GM21526 (cell line): Measurements from ENCODE around the gene ANXA2R.
A peak's percentile ranks its signal among the peaks of the same experiment; 100 is the strongest.
"Not testable (repeated sequence)": the region's sequence is repeated elsewhere in the genome, so short reads cannot be mapped to it uniquely, and the experiment has no call there.

Experiments
- ATAC-seq: cut with Tn5 transposase; IDR thresholded peaks from one replicate; pipeline ENCODE4 v1.9.1; 2021; ENCODE audit warnings: moderate library complexity; ENCODE audit not compliant: unreplicated experiment, low FRiP score

The ANXA2R gene, protein sequence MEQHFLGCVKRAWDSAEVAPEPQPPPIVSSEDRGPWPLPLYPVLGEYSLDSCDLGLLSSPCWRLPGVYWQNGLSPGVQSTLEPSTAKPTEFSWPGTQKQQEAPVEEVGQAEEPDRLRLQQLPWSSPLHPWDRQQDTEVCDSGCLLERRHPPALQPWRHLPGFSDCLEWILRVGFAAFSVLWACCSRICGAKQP

GRCh38 chr5:43040287-43041098 is at the start of gene ANXA2R:
TSS of gene ANXA2R (minus strand) at chr5:43040319. CDS start at chr5:43040046, 273 bp downstream.
- ATAC-seq: peak; percentile 50

GRCh38 chr5:43086118-43086908 is 46.2 kb upstream of the ANXA2R start:
- ATAC-seq: not testable (repeated sequence)

- no peak for ATAC-seq
Measured at GRCh38 chr5:43085453-43085852, 45.3 kb upstream of the ANXA2R start.

- not testable (repeated sequence) for ATAC-seq
Measured at GRCh38 chr5:43084468-43084867, 44.3 kb upstream of the ANXA2R start.

- not testable (repeated sequence) for ATAC-seq
Measured at GRCh38 chr5:43081345-43081744, 41.2 kb upstream of the ANXA2R start.

- no peak for ATAC-seq
Measured at GRCh38 chr5:43078956-43079355, 38.8 kb upstream of the ANXA2R start.

GRCh38 chr5:43077446-43078191 is 37.5 kb upstream of the ANXA2R start:
- ATAC-seq: not testable (repeated sequence)

DNA sequence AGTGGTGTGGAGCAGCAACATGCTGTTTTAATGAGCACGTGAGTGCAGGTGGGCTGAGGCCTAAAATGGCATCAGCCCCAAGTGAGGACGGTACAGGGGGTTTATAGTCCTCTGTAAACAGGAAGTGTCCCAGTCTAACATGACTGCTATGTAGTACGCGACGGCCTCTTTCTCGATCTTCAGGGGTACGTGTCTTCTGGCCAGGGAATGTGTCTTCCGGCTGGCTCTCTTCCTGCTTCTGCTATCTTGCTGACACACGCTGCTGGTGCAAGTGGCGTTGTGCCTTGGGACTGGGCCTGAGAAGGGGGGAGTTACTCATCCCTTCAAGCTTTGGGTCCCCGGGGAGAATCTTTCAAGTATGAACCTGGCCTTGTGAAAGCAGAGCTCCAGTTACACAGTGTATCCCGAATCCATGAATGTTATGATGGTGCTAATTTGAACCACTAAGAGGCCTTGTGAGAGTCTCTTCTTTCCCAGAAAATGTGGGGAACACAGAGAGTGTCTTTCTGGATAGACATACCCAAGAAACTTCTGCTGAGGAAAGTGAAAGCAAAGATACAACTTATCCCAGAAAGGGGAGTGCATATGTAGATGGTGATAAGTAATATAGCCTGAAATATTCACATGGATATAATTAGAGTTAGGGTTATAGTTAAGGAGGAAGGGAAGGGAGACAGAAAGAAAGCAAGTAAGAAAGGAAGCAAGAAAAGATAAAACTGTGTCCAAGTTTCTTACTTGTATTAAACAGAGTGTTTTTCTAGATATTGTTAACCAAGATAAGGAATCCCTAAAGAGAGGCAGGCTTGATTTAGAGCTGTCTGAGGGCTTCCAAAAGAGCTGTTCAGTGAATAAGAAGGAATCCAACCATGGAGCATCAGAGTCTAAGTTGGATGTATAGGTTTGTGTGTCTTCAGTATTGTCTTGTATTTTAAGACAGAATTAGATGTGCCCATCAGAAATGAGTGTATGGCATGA is 35.5 kb upstream of the ANXA2R start:
- no peak for ATAC-seq

DNA sequence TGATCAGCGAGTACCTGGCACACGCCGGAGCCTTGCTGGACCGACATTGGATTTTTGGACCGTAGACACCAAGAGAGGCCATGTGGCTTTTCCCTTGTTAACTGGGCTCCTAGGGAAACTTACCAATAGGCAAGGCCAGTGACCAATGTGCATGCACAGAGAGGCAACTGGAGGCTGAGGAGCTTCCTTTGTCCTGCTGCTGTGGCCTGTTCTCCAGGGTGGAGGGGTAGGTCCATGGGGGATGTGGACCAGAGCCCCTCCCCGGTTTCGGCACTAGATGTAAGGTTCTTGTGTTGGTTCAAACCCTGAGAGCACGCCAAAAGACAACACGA is 34.8 kb upstream of the ANXA2R start:
- ATAC-seq: no peak

GRCh38 chr5:43073597-43074546 is 33.8 kb upstream of the ANXA2R start:
- ATAC-seq: peak; percentile 48

- not testable (repeated sequence) for ATAC-seq
Measured at GRCh38 chr5:43069401-43069720, 29.2 kb upstream of the ANXA2R start.

DNA sequence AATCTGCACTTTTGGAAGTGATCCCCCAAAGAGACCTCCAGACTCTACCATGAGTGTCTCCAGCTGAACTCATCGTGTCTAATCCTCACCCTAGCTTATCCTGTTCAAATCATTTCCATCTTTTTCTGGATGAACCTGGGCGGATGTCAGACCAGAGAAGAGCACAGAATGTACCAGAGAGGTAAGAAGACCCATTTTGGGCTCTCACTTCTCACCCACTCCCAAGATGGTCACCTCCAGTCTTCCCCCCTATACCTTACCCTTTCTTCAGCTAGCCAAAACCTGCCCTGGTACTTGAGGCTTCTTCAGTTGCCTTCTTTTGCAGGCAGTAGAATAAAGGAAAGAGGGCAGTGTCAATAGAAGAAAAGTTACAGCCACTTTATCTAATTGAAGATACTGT is 27.9 kb upstream of the ANXA2R start:
- ATAC-seq: no peak

- ATAC-seq: peak; percentile 35
Measured at GRCh38 chr5:43066799-43067741, 27.0 kb upstream of the ANXA2R start.

DNA sequence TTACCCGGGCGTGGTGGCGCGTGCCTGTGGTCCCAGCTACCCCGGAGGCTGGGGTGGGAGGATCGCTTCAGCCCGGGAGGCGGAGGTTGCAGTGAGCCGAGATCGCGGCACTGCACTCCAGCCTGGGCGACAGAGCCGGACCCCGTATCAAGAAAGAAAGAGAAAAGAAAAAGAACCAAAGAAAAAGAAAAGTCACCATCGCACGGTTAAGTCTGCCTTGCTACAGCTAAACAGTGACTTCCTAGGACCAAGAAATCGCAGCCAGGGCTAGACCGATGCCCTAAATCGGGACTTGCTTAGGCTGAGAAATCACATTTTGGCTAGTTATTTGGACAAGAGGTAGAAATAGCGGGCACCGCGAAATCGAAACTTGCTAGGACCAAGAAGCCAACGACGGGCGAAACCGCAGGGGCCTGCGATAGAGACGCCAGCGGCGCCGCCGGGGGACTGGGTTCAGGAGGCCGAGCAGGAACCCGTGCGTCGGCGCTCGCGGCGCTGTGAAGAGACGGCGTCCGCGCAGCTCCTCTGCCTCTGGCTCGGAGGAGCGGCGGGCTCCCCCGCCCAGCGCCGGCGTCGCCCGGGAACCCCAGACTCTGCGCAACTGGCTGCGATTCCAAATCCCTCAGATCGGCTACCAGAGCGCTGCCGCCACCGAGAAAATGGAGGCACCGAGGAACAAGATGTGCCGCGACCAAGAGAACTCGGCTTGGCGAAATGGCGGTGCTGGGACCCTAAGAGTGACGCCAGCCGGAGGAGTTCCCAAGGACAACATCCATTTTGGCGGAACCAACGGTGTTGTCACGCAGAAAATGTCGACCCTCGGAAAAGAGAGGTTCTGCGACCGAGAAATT is 26.1 kb upstream of the ANXA2R start:
- ATAC-seq: peak; percentile 34

DNA sequence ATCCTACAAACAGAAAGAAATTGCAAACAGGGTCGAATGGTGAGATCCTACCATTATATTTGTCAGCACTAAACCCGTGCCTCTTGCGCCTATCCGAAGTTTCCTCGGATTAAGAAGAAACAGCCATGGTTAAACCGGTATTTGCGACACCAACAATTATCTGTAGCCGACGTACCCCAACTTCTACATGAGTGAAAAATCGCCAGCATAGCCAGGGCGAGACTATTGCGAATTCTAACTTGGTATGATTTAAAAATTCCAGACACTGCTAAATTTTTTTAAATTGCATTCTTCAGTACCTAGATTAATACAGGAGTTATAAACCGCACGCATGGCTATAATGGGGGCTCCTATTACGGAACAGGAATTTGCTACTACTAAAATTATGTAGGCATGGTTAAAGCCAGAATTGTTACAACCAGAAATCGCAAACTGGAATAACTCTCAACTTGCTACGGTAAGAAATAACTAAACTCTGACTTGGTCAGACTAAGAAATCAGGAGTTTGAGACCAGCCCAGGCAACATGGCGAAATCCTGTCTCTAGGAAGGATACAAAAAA is 25.3 kb upstream of the ANXA2R start:
- no peak for ATAC-seq

- no peak for ATAC-seq
Measured at GRCh38 chr5:43063721-43064171, 23.6 kb upstream of the ANXA2R start.
